ENCODE measurements around the gene APOL4. TPM values are rescaled to one million over a fixed set of nuclear protein-coding genes. Genes with fewer than 3 reads are reported as not detected.
A peak's percentile ranks its signal among the peaks of the same experiment; 100 is the strongest.

The APOL4 gene
- total RNA-seq, 2 experiments from 2014 or later = not detected

GRCh38 chr22:36239401-36240171 lies 38.0 kb upstream of the APOL4 start, which contains the start of gene APOL2:
Gene APOL2, minus strand, starts transcription at chr22:36239527. Its CDS starts 6,365 bp downstream, at chr22:36233162.
- POLR2A ChIA-PET = interaction anchor here (0.6 to 1.3 kb wide), 4 partner anchors 33 to 292 kb away, joined by 3 to 4 read pairs (median 3); no protein-coding TSS in a partner anchor
- intact Hi-C loops (cut with micrococcal nuclease; ENCODE audit: unreplicated experiment) = loop anchor here (5.0 kb wide), 1 partner anchor 77 kb away; the partner anchor contains the start of gene APOL3
- CTCF ChIA-PET (ENCODE audit: unreplicated experiment) = interaction anchor here (0.8 to 1.5 kb wide), 2 partner anchors 79 to 231 kb away, joined by 3 to 4 read pairs; partner anchors contain the start of gene APOL3
- peak within 1 kb of the TSS; percentile 76 for H3K4me3 ChIP-seq (ENCODE audit: low read depth, low read length, poor library complexity, severe bottlenecking)
- H3K4me1 ChIP-seq (ENCODE audit: insufficient read depth, low read length, poor library complexity, severe bottlenecking) = peaks cover 21% of the 10 kb centered on the region
- BruUV-seq (replicated peaks) = no TSS peak
- peak within 1 kb of the TSS; percentile 79 for H3K4me2 ChIP-seq (ENCODE audit: low read length)
- peak within 1 kb of the TSS; percentile 62 for H2AFZ ChIP-seq (ENCODE audit: low read length)
- peak within 1 kb of the TSS; percentile 25 for H3K27ac ChIP-seq (ENCODE audit: low read depth, low read length, poor library complexity, severe bottlenecking)
- H3K36me3 ChIP-seq (ENCODE audit: insufficient read depth, low read length) = peaks cover 16% of the 10 kb centered on the region; the same call in 1 of the 2 replicates
- peak; percentile 93 for DNase-seq (ENCODE audit: low spot score)
- no peaks in the 10 kb centered on the region for H3K9me2 ChIP-seq (ENCODE audit: insufficient read depth, low read length)
- TF ChIP-seq EZH2phosphoT487 (IDR thresholded peaks at IDR 0.05; ENCODE audit: borderline replicate concordance, low read depth, low read length) (no peak), CTCF (conservative IDR thresholded peaks at IDR 0.05; ENCODE audit: low read length) (peak; percentile 78)
- H3K9me3 ChIP-seq (ENCODE audit: low read length) = no peaks in the 10 kb centered on the region
- H4K20me1 ChIP-seq (ENCODE audit: insufficient read depth, low read length) = no peaks in the 10 kb centered on the region
- H3K79me2 ChIP-seq (ENCODE audit: insufficient read depth, low read depth, low read length) = no peaks in the 10 kb centered on the region

- peaks cover 16% of the 10 kb centered on the region; the same call in 1 of the 2 replicates for H3K36me3 ChIP-seq (ENCODE audit: insufficient read depth, low read length)
- intact Hi-C loops (cut with micrococcal nuclease; ENCODE audit: unreplicated experiment) = loop anchor here (5.0 kb wide), 1 partner anchor 77 kb away; the partner anchor contains the start of gene APOL3
- H3K27ac ChIP-seq (ENCODE audit: low read depth, low read length, poor library complexity, severe bottlenecking) = peak overlapping the region; percentile 23
- H4K20me1 ChIP-seq (ENCODE audit: insufficient read depth, low read length) = no peaks in the 10 kb centered on the region
- H3K4me1 ChIP-seq (ENCODE audit: insufficient read depth, low read length, poor library complexity, severe bottlenecking) = peaks cover 21% of the 10 kb centered on the region
- ChIA-PET CTCF (ENCODE audit: unreplicated experiment) (interaction anchor here (0.8 to 1.5 kb wide), 2 partner anchors 79 to 231 kb away, joined by 3 to 4 read pairs; partner anchors contain the start of gene APOL3), POLR2A (interaction anchor here (0.6 to 1.3 kb wide), 4 partner anchors 32 to 291 kb away, joined by 3 to 4 read pairs (median 3); no protein-coding TSS in a partner anchor)
- peak overlapping the region; percentile 79 for H3K4me2 ChIP-seq (ENCODE audit: low read length)
- no peak for DNase-seq (ENCODE audit: low spot score)
- peak overlapping the region; percentile 62 for H2AFZ ChIP-seq (ENCODE audit: low read length)
- BruUV-seq (replicated peaks) = TSS peak; percentile 63
- no peak for TF ChIP-seq CTCF (conservative IDR thresholded peaks at IDR 0.05; ENCODE audit: low read length)
- TF ChIP-seq EZH2phosphoT487 (IDR thresholded peaks at IDR 0.05; ENCODE audit: borderline replicate concordance, low read depth, low read length) = no peak
- H3K9me3 ChIP-seq (ENCODE audit: low read length) = no peaks in the 10 kb centered on the region
- no peaks in the 10 kb centered on the region for H3K9me2 ChIP-seq (ENCODE audit: insufficient read depth, low read length)
- peak overlapping the region; percentile 76 for H3K4me3 ChIP-seq (ENCODE audit: low read depth, low read length, poor library complexity, severe bottlenecking)
- H3K79me2 ChIP-seq (ENCODE audit: insufficient read depth, low read depth, low read length) = no peaks in the 10 kb centered on the region
Observed at GRCh38 chr22:36239150-36239400, 37.5 kb upstream of the APOL4 start.

Measured in OCI-LY7 (cell line).